CD8-positive, alpha-beta memory T cell (primary cell): Measurements from ENCODE around the gene DNAJC1. TPM values are rescaled to one million over a fixed set of nuclear protein-coding genes. Genes with fewer than 3 reads are reported as not detected.
A peak's percentile ranks its signal among the peaks of the same experiment; 100 is the strongest.

Source experiments
- CTCF ChIA-PET: fragments of 350-600 bp; sonication (Branson Sonifier 250); formaldehyde crosslinking; loops from one replicate; lab custom pipeline; 2021; ENCODE audit warnings: antibody characterized with exemption; lab: Charles Lee
- POLR2A ChIA-PET: fragments of 350-600 bp; sonication (Branson Sonifier 250); formaldehyde crosslinking; loops from one replicate; lab custom pipeline; 2021; ENCODE audit warnings: antibody characterized with exemption; lab: Charles Lee
- DNase-seq, 5 donors: peaks; one replicate each; pipeline versions ENCODE4 v3.0.0 to v3.0.0-alpha.2; 2020 to 2022; ENCODE audit warnings: mixed read lengths in 1 of 5
- H3K27ac ChIP-seq: one replicate; pipeline ENCODE4 v1.7.0; 2013; ENCODE audit warnings: low read depth, mild to moderate bottlenecking, low read length, moderate library complexity
- H3K27me3 ChIP-seq: 2 replicates; pipeline ENCODE4 v1.7.0; 2013; ENCODE audit warnings: low read length, mild to moderate bottlenecking; ENCODE audit not compliant: insufficient read depth, poor library complexity, severe bottlenecking
- H3K36me3 ChIP-seq: 2 replicates; pipeline ENCODE4 v1.7.0; 2013; ENCODE audit warnings: mild to moderate bottlenecking, low read length, moderate library complexity; ENCODE audit not compliant: insufficient read depth
- H3K4me1 ChIP-seq: 2 replicates; pipeline ENCODE4 v1.7.0; 2013; ENCODE audit warnings: mild to moderate bottlenecking, low read length, moderate library complexity; ENCODE audit not compliant: insufficient read depth
- H3K4me3 ChIP-seq: 2 replicates; pipeline ENCODE4 v1.7.0; 2013; ENCODE audit warnings: mild to moderate bottlenecking, low read length
- H3K9me3 ChIP-seq: 2 replicates; pipeline ENCODE4 v1.7.0; 2013; ENCODE audit warnings: mild to moderate bottlenecking, low read length
- H3K27ac Mint-ChIP-seq, 8 donors: one replicate each; pipeline ENCODE4 v1.8.0; 2020 to 2021; ENCODE audit warnings: mixed read lengths in 8 of 8, mild to moderate bottlenecking in 6 of 8, inconsistent platforms in 3 of 8, moderate library complexity in 3 of 8
- H3K27me3 Mint-ChIP-seq, 2 donors: one replicate each; pipeline ENCODE4 v1.8.0; 2020 to 2021; ENCODE audit warnings: mixed read lengths in 2 of 2, mild to moderate bottlenecking in 1 of 2, moderate library complexity in 1 of 2
- H3K36me3 Mint-ChIP-seq, 3 donors: one replicate each; pipeline ENCODE4 v1.8.0; 2020 to 2021; ENCODE audit warnings: mixed read lengths in 3 of 3, inconsistent platforms in 1 of 3, mild to moderate bottlenecking in 1 of 3
- H3K4me1 Mint-ChIP-seq, 3 donors: one replicate each; pipeline ENCODE4 v1.8.0; 2020 to 2021; ENCODE audit warnings: mixed read lengths in 3 of 3, inconsistent platforms in 1 of 3, mild to moderate bottlenecking in 1 of 3
- H3K4me3 Mint-ChIP-seq, 7 donors: one replicate each; pipeline ENCODE4 v1.8.0; 2020 to 2021; ENCODE audit warnings: mixed read lengths in 7 of 7, mild to moderate bottlenecking in 6 of 7, moderate library complexity in 4 of 7, inconsistent platforms in 2 of 7
- H3K9me3 Mint-ChIP-seq, 5 donors: one replicate each; pipeline ENCODE4 v1.8.0; 2020 to 2022; ENCODE audit warnings: mixed read lengths in 5 of 5, mild to moderate bottlenecking in 3 of 5, moderate library complexity in 2 of 5, inconsistent platforms in 1 of 5
- polyA plus RNA-seq: library from polyadenylated mRNA; unstranded; fragments of 300-500 nt; fragmentation: Illumina TruSeq; gene quantifications from one replicate; pipeline ENCODE4 v1.2.3, GENCODE V29; 2021
- total RNA-seq, 2 experiments: library from RNA; stranded (reverse); gene quantifications; one replicate each; pipeline ENCODE4 v1.2.3, GENCODE V29; 2021

The DNAJC1 gene
- total and polyA plus RNA-seq, 3 experiments from 2014 or later, result 30.8 to 46.0 (median 31.8) TPM

DNA sequence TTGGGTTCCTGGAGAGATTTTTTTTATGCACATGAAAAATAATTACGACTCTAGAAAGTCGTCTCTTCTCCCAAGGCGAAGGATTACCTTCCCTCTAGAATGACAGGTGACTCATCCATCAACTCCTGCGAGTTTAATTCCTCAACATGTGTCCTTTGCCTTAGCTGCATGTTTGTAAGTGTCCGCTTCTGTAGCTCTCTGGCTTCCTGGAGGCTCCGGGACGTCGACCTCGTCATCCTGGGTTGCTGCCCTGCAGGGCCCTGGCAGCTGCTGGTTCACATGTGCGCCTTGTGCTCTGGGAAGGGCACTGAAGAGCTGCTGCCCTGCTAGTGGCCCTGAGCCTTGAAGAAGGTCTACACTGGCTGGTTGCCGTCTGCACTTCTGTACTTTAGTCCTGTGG lies 259.3 kb downstream of the DNAJC1 start:
- Mint-ChIP-seq H3K27ac (peak overlapping the region in 4 of 8 donors; percentile 1 to 83 (median 52)), H3K27me3 (no peaks in the 10 kb centered on the region), H3K4me1 (peaks cover 38 to 57% (median 53%) of the 10 kb centered on the region in 3 donors), H3K9me3 (no peaks in the 10 kb centered on the region), H3K4me3 (no peak overlapping the region), H3K36me3 (peaks cover 0 to 49% (median 11%) of the 10 kb centered on the region in 3 donors)
- Histone ChIP-seq H3K4me3 (no peak overlapping the region), H3K4me1 (peaks cover 40% of the 10 kb centered on the region), H3K9me3 (no peaks in the 10 kb centered on the region), H3K36me3 (peaks cover 4% of the 10 kb centered on the region), H3K27ac (no peak overlapping the region), H3K27me3 (no peaks in the 10 kb centered on the region)
- POLR2A ChIA-PET, result no interaction called here
- CTCF ChIA-PET, result interaction anchor here (1.0 kb wide), 1 partner anchor 12 kb away, joined by 5 read pairs; no protein-coding TSS in a partner anchor
- DNase-seq, result no peak

DNA sequence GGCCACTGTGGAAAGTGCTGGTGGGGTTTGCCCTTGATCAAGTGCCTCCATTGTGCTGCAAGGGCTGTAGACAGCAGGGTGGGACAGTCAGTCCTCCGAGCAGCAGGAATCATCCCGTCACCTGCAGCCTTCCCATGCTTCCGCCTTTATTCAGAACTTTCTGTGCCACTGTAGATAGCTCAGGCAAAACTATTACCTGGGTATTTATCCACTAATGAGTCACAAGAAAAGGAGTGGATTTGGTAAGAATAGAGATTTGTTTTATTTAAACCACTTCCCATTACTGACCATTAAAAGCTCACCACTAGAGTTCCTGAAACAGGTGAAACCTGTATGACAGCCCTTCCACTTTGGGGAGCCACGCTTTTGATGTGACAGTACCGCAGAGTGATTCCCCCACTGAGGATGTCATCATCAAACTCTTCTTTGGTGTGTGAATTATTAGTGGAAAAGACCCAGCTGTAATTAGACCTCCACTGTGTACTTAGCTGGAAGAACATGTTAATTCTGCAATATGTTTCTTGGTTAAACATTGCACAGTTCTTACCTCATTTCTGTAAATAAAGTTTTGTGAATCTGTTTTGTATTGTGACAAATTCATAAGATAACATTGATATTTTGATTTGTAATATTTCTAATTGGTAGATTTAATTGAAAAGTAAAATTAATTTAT lies 260.7 kb downstream of the DNAJC1 start:
- ChIA-PET CTCF (interaction anchor here (0.9 kb wide), 1 partner anchor 71 kb away, joined by 3 read pairs; no protein-coding TSS in a partner anchor), POLR2A (no interaction called here)
- no peak overlapping the region for H3K4me3 Mint-ChIP-seq
- H3K9me3 ChIP-seq, result no peaks in the 10 kb centered on the region
- peaks cover 0 to 60% (median 15%) of the 10 kb centered on the region in 3 donors for H3K36me3 Mint-ChIP-seq
- no peaks in the 10 kb centered on the region for H3K27me3 ChIP-seq
- H3K4me1 ChIP-seq, result peaks cover 46% of the 10 kb centered on the region
- H3K4me3 ChIP-seq, result no peak overlapping the region
- peaks cover 43 to 63% (median 57%) of the 10 kb centered on the region in 3 donors for H3K4me1 Mint-ChIP-seq
- DNase-seq, result no peak
- H3K36me3 ChIP-seq, result peaks cover 4% of the 10 kb centered on the region
- H3K27ac ChIP-seq, result no peak overlapping the region
- H3K27ac Mint-ChIP-seq, result peak overlapping the region in 4 of 8 donors; percentile 37 to 62 (median 54)
- no peaks in the 10 kb centered on the region for H3K27me3 Mint-ChIP-seq
- no peaks in the 10 kb centered on the region for H3K9me3 Mint-ChIP-seq

DNA sequence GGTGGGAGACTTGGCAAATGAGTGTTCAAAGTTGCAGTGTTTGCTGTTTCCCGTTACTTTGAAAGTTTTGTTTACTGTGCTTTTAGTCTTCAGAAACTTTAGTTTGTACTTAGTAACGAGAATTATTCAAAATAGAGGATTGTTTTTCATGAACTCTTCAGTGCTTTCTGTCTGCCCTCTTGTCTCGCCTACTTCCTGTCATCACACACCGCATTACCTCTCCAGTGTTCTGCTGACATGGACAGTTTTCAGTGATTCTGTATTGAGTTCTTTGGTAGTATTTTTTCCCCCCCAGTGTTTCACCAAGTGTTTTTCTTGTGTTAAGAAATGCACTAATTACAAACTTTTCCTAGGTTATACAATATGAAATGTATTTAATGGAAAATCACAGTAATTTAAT lies 262.5 kb downstream of the DNAJC1 start:
- H3K9me3 ChIP-seq, result no peaks in the 10 kb centered on the region
- H3K27me3 Mint-ChIP-seq, result no peaks in the 10 kb centered on the region
- H3K4me3 ChIP-seq, result no peak overlapping the region
- ChIA-PET CTCF (no interaction called here), POLR2A (no interaction called here)
- peaks cover 0 to 75% (median 16%) of the 10 kb centered on the region in 3 donors for H3K36me3 Mint-ChIP-seq
- H3K4me1 ChIP-seq, result peaks cover 51% of the 10 kb centered on the region
- peak overlapping the region; percentile 44 to 95 (median 88) for H3K27ac Mint-ChIP-seq
- peaks cover 4% of the 10 kb centered on the region for H3K36me3 ChIP-seq
- H3K4me3 Mint-ChIP-seq, result peak overlapping the region in 3 of 7 donors; percentile 12 to 48 (median 30)
- H3K9me3 Mint-ChIP-seq, result no peaks in the 10 kb centered on the region
- H3K27ac ChIP-seq, result no peak overlapping the region
- H3K27me3 ChIP-seq, result no peaks in the 10 kb centered on the region
- H3K4me1 Mint-ChIP-seq, result peaks cover 43 to 63% (median 55%) of the 10 kb centered on the region in 3 donors
- peak in 3 of 5 donors; percentile 44 to 68 (median 64) for DNase-seq

DNA sequence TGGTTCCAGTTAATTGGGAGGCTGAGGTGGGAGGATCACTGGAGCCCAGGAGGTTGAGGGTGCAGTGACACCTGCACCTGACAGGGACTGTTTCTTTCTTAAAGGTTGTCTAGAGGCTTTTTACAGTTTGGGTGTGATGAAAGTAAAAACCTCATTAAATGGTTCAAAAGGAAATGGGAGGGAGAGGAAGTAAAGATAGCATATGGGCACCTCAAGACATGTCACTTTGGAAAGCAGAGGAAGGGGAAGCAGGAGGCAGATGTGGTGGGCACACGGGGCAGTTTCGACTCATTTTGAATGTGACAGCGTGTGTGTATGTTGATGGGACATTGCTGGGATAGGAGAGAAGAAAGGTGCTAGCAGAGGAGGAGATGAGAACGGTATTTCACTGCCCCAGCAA lies 266.4 kb downstream of the DNAJC1 start:
- peaks cover 49 to 61% (median 61%) of the 10 kb centered on the region in 3 donors for H3K4me1 Mint-ChIP-seq
- H3K4me1 ChIP-seq, result peaks cover 49% of the 10 kb centered on the region
- no peaks in the 10 kb centered on the region for H3K27me3 Mint-ChIP-seq

DNA sequence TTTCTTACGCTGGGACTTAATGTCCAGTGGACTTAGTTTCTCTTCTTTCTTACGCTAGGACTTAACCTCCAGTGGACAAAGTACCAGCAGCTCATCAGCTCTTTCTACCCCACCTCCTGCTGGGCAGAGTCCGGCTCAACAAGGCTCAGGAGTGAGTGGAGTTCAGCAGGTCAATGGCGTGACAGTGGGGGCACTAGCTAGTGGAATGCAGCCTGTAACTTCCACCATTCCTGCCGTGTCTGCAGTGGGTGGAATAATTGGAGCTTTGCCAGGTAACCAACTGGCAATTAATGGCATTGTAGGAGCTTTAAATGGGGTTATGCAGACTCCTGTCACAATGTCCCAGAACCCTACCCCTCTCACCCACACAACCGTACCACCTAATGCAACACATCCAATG lies 269.8 kb downstream of the DNAJC1 start:
- Mint-ChIP-seq H3K27me3 (no peaks in the 10 kb centered on the region), H3K4me3 (no peak overlapping the region), H3K27ac (no peak overlapping the region), H3K9me3 (no peaks in the 10 kb centered on the region), H3K36me3 (peaks cover 3 to 70% (median 12%) of the 10 kb centered on the region in 3 donors), H3K4me1 (peaks cover 27 to 33% (median 28%) of the 10 kb centered on the region in 3 donors)
- no peak overlapping the region for H3K27ac ChIP-seq
- DNase-seq, result no peak
- no peak overlapping the region for H3K4me3 ChIP-seq
- no peaks in the 10 kb centered on the region for H3K27me3 ChIP-seq
- H3K36me3 ChIP-seq, result peaks cover 12% of the 10 kb centered on the region
- CTCF ChIA-PET, result interaction anchor here (0.7 kb wide), 1 partner anchor 8 kb away, joined by 3 read pairs; no protein-coding TSS in a partner anchor
- H3K9me3 ChIP-seq, result no peaks in the 10 kb centered on the region
- peaks cover 17% of the 10 kb centered on the region for H3K4me1 ChIP-seq
- POLR2A ChIA-PET, result no interaction called here

More for the DNA sequence above, 266.4 kb downstream of the DNAJC1 start:
- Histone ChIP-seq H3K27ac (no peak overlapping the region), H3K36me3 (peaks cover 12% of the 10 kb centered on the region), H3K27me3 (no peaks in the 10 kb centered on the region), H3K9me3 (no peaks in the 10 kb centered on the region), H3K4me3 (no peak overlapping the region)
- Mint-ChIP-seq H3K36me3 (peaks cover 3 to 77% (median 15%) of the 10 kb centered on the region in 3 donors), H3K4me3 (peak overlapping the region in 1 of 7 donors; percentile 12), H3K27ac (peak overlapping the region; percentile 33 to 86 (median 51)), H3K9me3 (no peaks in the 10 kb centered on the region)
- ChIA-PET CTCF (no interaction called here), POLR2A (no interaction called here)
- no peak for DNase-seq

DNA sequence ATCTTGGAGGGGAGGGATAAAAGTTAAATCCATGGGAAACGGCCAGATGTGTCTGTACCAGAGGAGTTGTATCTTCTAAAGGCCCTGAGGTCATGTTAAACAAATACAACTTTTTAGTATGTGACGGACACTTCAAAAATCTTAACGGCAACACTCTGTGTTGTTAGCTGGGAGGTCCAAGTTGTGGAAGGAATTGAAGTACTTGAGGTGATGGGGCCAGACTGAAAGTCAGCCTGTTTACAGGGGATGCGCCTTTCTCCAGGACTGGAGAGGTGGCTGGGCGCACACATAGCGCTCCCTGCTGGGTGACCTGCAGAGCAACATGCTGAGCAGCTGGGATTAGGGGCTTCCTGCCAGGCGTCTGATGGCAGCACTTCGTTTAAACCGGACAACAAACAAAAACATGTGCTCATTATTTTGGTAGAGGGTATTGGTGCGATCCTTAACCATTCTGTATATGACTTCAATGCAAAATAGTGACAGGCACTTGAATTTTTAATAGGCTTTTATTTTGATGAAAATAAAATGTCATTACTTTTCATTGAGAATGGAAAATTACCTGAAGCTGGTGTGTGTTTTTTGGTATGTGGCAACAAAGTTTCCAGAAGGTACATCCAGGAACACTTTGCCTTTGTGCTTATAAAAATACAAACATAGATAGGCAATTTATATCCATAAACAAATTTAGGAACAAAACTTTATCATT lies 271.3 kb downstream of the DNAJC1 start:
- Histone ChIP-seq H3K27me3 (no peaks in the 10 kb centered on the region), H3K4me3 (no peak overlapping the region), H3K27ac (no peak overlapping the region), H3K4me1 (peaks cover 16% of the 10 kb centered on the region), H3K9me3 (no peaks in the 10 kb centered on the region), H3K36me3 (peaks cover 17% of the 10 kb centered on the region)
- CTCF ChIA-PET, result interaction anchor here (0.8 to 1.6 kb wide), 8 partner anchors 12 to 237 kb away, joined by 3 to 5 read pairs (median 4); no protein-coding TSS in a partner anchor
- H3K4me1 Mint-ChIP-seq, result peaks cover 27 to 33% (median 31%) of the 10 kb centered on the region in 3 donors
- POLR2A ChIA-PET, result no interaction called here
- H3K36me3 Mint-ChIP-seq, result peaks cover 3 to 70% (median 14%) of the 10 kb centered on the region in 3 donors
- peak in 2 of 5 donors; percentile 21 to 22 for DNase-seq
- H3K27ac Mint-ChIP-seq, result peak overlapping the region in 1 of 8 donors; percentile 29
- H3K27me3 Mint-ChIP-seq, result no peaks in the 10 kb centered on the region
- H3K4me3 Mint-ChIP-seq, result no peak overlapping the region
- H3K9me3 Mint-ChIP-seq, result no peaks in the 10 kb centered on the region

DNA sequence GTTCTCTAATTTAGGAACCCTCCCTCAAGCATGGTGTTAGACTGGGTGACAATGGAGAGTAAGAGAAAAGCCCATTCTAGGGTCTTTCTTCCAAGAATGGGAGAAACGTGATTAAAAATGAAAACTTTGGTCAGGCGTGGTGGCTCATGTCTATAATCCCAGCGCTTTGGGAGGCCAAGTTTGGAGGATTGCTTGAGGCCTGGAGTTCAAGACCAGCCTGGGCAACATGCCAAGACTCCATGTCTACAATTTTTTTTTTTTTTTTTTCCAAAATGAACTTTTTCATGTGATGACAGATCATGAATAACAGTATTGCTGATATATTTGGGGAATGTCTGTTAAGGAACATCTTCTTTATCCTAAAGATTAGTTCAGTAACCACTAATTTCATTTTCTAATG lies 274.9 kb downstream of the DNAJC1 start:
- Histone ChIP-seq H3K4me1 (peaks cover 12% of the 10 kb centered on the region), H3K9me3 (no peaks in the 10 kb centered on the region), H3K36me3 (peaks cover 7% of the 10 kb centered on the region), H3K27me3 (no peaks in the 10 kb centered on the region), H3K4me3 (no peak overlapping the region), H3K27ac (no peak overlapping the region)
- Mint-ChIP-seq H3K36me3 (peaks cover 0 to 58% (median 12%) of the 10 kb centered on the region in 3 donors), H3K4me1 (peaks cover 24 to 36% (median 36%) of the 10 kb centered on the region in 3 donors), H3K4me3 (no peak overlapping the region), H3K27ac (peak overlapping the region in 1 of 8 donors; percentile 26), H3K27me3 (no peaks in the 10 kb centered on the region), H3K9me3 (no peaks in the 10 kb centered on the region)
- CTCF ChIA-PET, result no interaction called here
- POLR2A ChIA-PET, result interaction anchor here (0.5 kb wide), 1 partner anchor 175 kb away, joined by 10 read pairs; no protein-coding TSS in a partner anchor
- DNase-seq, result no peak
